CD4-positive, CD25-positive, alpha-beta regulatory T cell (primary cell): ENCODE results near the gene GTF3C2. TPM values are rescaled to one million over a fixed set of nuclear protein-coding genes. Genes with fewer than 3 reads are reported as not detected.

Experiments
- ATAC-seq, 2 donors: fragments of 150-1000 bp; cut with Tn5 transposase; one replicate each; pipeline ENCODE4 v1.10.0; 2021; ENCODE audit warnings: low read depth in 2 of 2, moderate number of reproducible peaks in 2 of 2, moderate library complexity in 1 of 2
- DNase-seq, 3 donors: peaks; one replicate each; pipeline versions ENCODE4 v3.0.0 to v3.0.0-alpha.2; 2012 to 2022; ENCODE audit warnings: mixed read lengths in 1 of 3
- H3K27ac ChIP-seq: one replicate; pipeline ENCODE4 v1.7.0; 2013; ENCODE audit warnings: mild to moderate bottlenecking, low read length; ENCODE audit not compliant: insufficient read depth, poor library complexity, severe bottlenecking
- H3K27me3 ChIP-seq: one replicate; pipeline ENCODE4 v1.7.0; 2013; ENCODE audit warnings: low read length; ENCODE audit not compliant: control insufficient read depth, insufficient read depth
- H3K36me3 ChIP-seq: one replicate; pipeline ENCODE4 v1.7.0; 2013; ENCODE audit warnings: mild to moderate bottlenecking, low read length, moderate library complexity; ENCODE audit not compliant: control insufficient read depth, insufficient read depth
- H3K4me1 ChIP-seq: 2 replicates; pipeline ENCODE4 v1.7.0; 2013; ENCODE audit warnings: mild to moderate bottlenecking, low read length; ENCODE audit not compliant: insufficient read depth, control insufficient read depth, poor library complexity, severe bottlenecking
- H3K4me3 ChIP-seq: one replicate; pipeline ENCODE4 v1.7.0; 2013; ENCODE audit warnings: low read depth, mild to moderate bottlenecking, low read length, moderate library complexity
- H3K9me3 ChIP-seq, 2 experiments: 1 replicate in 1 of 2; 2 replicates in 1 of 2; pipeline ENCODE4 v1.7.0; 2013; ENCODE audit warnings: low read length in 2 of 2, mild to moderate bottlenecking in 1 of 2, moderate library complexity in 1 of 2; ENCODE audit not compliant: control insufficient read depth in 2 of 2
- H3K27ac Mint-ChIP-seq, 3 donors: one replicate each; pipeline ENCODE4 v1.8.0; 2020 to 2022; ENCODE audit warnings: mild to moderate bottlenecking in 3 of 3, mixed read lengths in 3 of 3, moderate library complexity in 2 of 3
- H3K27me3 Mint-ChIP-seq: one replicate; pipeline ENCODE4 v1.8.0; 2022; ENCODE audit warnings: mild to moderate bottlenecking, mixed read lengths
- H3K36me3 Mint-ChIP-seq: one replicate; pipeline ENCODE4 v1.8.0; 2020; ENCODE audit warnings: mixed read lengths
- H3K4me1 Mint-ChIP-seq, 4 donors: one replicate each; pipeline ENCODE4 v1.8.0; 2020 to 2022; ENCODE audit warnings: mixed read lengths in 4 of 4, mild to moderate bottlenecking in 1 of 4
- H3K4me3 Mint-ChIP-seq, 4 donors: one replicate each; pipeline ENCODE4 v1.8.0; 2020 to 2022; ENCODE audit warnings: mild to moderate bottlenecking in 4 of 4, mixed read lengths in 4 of 4, moderate library complexity in 3 of 4
- H3K9me3 Mint-ChIP-seq, 7 donors: one replicate each; pipeline ENCODE4 v1.8.0; 2020 to 2022; ENCODE audit warnings: mixed read lengths in 7 of 7, mild to moderate bottlenecking in 3 of 7, moderate library complexity in 2 of 7
- polyA plus RNA-seq, 4 donors: library from polyadenylated mRNA; unstranded; fragments of 300-500 nt; fragmentation: Illumina TruSeq; gene quantifications; one replicate each; pipeline ENCODE4 v1.2.3, GENCODE V29; 2021
- total RNA-seq: library from RNA; stranded (reverse); gene quantifications from one replicate; pipeline ENCODE4 v1.2.3, GENCODE V29; 2022

Gene GTF3C2
- total and polyA plus RNA-seq, 5 donors from 2014 or later, result 27.5 to 52.8 (median 35.6) TPM

- ATAC-seq, result peak; percentile 94
- no peaks in the 10 kb centered on the region for H3K27me3 ChIP-seq
- peak; percentile 99 for DNase-seq
- H3K9me3 ChIP-seq, result no peaks in the 10 kb centered on the region
- Mint-ChIP-seq H3K4me1 (peaks cover 3 to 58% (median 41%) of the 10 kb centered on the region in 4 donors), H3K36me3 (peaks cover 28% of the 10 kb centered on the region), H3K9me3 (no peaks in the 10 kb centered on the region), H3K27ac (peak within 1 kb of the TSS; percentile 94 to 99 (median 98)), H3K27me3 (no peaks in the 10 kb centered on the region), H3K4me3 (peak within 1 kb of the TSS; percentile 91 to 100 (median 100))
- H3K4me1 ChIP-seq, result peaks cover 31% of the 10 kb centered on the region
- peak within 1 kb of the TSS; percentile 87 for H3K4me3 ChIP-seq
- H3K27ac ChIP-seq, result peak within 1 kb of the TSS; percentile 88
- H3K36me3 ChIP-seq, result peaks cover 49% of the 10 kb centered on the region
Measured at GRCh38 chr2:27370026-27370815, 13.7 kb upstream of the GTF3C2 start, which contains the start of the genes EIF2B4 and SNX17. EIF2B4 (minus strand) TSS chr2:27370338; CDS start chr2:27370314, 24 bp downstream. SNX17 (plus strand) TSS chr2:27370616; CDS start chr2:27370744, 128 bp downstream.

DNA sequence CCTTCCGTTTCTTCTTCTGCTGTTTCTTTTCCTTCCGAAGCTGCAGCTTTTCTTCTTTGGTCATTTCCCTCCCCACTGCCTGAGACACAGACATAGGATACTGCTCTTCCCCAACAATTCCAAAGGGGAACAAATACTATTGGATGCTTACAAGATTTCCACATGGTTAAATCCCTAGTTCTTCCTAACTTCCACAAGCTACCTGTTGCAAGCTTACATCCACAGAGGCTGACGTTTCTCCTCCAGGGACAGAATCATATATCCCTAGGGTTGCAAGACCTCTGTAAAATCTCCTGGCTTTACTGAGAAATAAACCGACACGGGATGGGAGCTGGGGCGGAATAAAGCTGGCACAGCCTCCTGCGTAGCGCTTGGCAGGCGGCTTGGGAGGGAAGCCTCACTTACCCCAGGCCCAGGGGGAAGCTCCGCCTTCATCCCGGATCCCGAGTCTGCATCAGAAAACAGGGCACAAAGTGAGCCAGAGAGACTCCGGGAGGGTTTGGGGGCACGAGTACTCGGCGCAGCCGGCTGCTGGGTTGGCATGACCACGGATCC is 13.0 kb upstream of the GTF3C2 start:
- H3K27ac Mint-ChIP-seq, result peak overlapping the region; percentile 93 to 95 (median 94)
- H3K9me3 Mint-ChIP-seq, result no peaks in the 10 kb centered on the region
- peaks cover 24% of the 10 kb centered on the region for H3K36me3 Mint-ChIP-seq
- peaks cover 3 to 55% (median 38%) of the 10 kb centered on the region in 4 donors for H3K4me1 Mint-ChIP-seq
- H3K27me3 ChIP-seq, result no peaks in the 10 kb centered on the region
- H3K4me1 ChIP-seq, result peaks cover 31% of the 10 kb centered on the region
- peaks cover 46% of the 10 kb centered on the region for H3K36me3 ChIP-seq
- peak overlapping the region; percentile 88 for H3K27ac ChIP-seq
- no peaks in the 10 kb centered on the region for H3K9me3 ChIP-seq
- DNase-seq (no peak), ATAC-seq (no peak)
- peak overlapping the region; percentile 87 for H3K4me3 ChIP-seq
- H3K4me3 Mint-ChIP-seq, result peak overlapping the region; percentile 91 to 100 (median 99)
- no peaks in the 10 kb centered on the region for H3K27me3 Mint-ChIP-seq

DNA sequence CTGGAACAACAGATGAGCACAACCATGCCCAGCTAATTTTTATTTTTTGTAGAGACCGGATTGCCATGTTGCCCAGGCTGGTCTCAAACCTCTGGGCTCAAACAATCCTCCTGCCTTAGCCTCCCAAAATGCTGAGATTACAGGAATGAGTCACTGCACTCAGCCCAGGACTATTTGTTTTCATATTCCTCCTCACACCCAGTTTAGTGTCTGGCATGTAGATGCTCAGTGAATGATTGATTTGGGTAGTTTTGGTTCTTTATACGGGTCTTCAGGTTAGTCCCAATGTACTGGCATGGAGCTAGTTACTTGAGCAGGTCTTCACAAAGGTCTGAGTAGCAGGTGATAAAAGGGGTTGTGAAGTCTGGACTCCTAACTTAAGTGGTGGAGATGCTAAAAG is 7.4 kb upstream of the GTF3C2 start:
- Histone ChIP-seq H3K36me3 (peaks cover 37% of the 10 kb centered on the region), H3K4me1 (peaks cover 2% of the 10 kb centered on the region), H3K9me3 (no peaks in the 10 kb centered on the region), H3K27ac (no peak overlapping the region), H3K4me3 (no peak overlapping the region), H3K27me3 (no peaks in the 10 kb centered on the region)
- peaks cover 0 to 14% (median 8%) of the 10 kb centered on the region in 4 donors for H3K4me1 Mint-ChIP-seq
- H3K9me3 Mint-ChIP-seq, result peaks cover 0 to 2% (median 0%) of the 10 kb centered on the region in 7 donors
- no peak for DNase-seq
- H3K4me3 Mint-ChIP-seq, result peak overlapping the region in 1 of 4 donors; percentile 69
- peak overlapping the region in 1 of 3 donors; percentile 23 for H3K27ac Mint-ChIP-seq
- H3K27me3 Mint-ChIP-seq, result no peaks in the 10 kb centered on the region
- peaks cover 20% of the 10 kb centered on the region for H3K36me3 Mint-ChIP-seq
- no peak for ATAC-seq

- Mint-ChIP-seq H3K4me3 (peak overlapping the region in 1 of 4 donors; percentile 68), H3K4me1 (peaks cover 4 to 16% (median 10%) of the 10 kb centered on the region in 4 donors), H3K27me3 (no peaks in the 10 kb centered on the region), H3K36me3 (peaks cover 20% of the 10 kb centered on the region), H3K27ac (no peak overlapping the region), H3K9me3 (peaks cover 0 to 2% (median 0%) of the 10 kb centered on the region in 7 donors)
- no peak for ATAC-seq
- H3K27ac ChIP-seq, result no peak overlapping the region
- no peak for DNase-seq
- H3K27me3 ChIP-seq, result no peaks in the 10 kb centered on the region
- H3K9me3 ChIP-seq, result no peaks in the 10 kb centered on the region
- no peak overlapping the region for H3K4me3 ChIP-seq
- peaks cover 34% of the 10 kb centered on the region for H3K36me3 ChIP-seq
- peaks cover 3% of the 10 kb centered on the region for H3K4me1 ChIP-seq
Measured at GRCh38 chr2:27362678-27363420, 6.3 kb upstream of the GTF3C2 start.

GRCh38 chr2:27356056-27356381 is 545 bp downstream of the GTF3C2 start:
- Mint-ChIP-seq H3K4me3 (peak overlapping the region; percentile 95 to 100 (median 99)), H3K9me3 (no peaks in the 10 kb centered on the region), H3K4me1 (peaks cover 23 to 68% (median 50%) of the 10 kb centered on the region in 4 donors), H3K27me3 (peaks cover 7% of the 10 kb centered on the region), H3K36me3 (peaks cover 7% of the 10 kb centered on the region), H3K27ac (peak overlapping the region; percentile 100)
- Histone ChIP-seq H3K27me3 (no peaks in the 10 kb centered on the region), H3K4me1 (peaks cover 54% of the 10 kb centered on the region), H3K36me3 (no peaks in the 10 kb centered on the region), H3K9me3 (no peaks in the 10 kb centered on the region), H3K4me3 (peak overlapping the region; percentile 96), H3K27ac (peak overlapping the region; percentile 92)
- DNase-seq, result peak in 1 of 3 donors; percentile 45
- ATAC-seq, result peak; percentile 2 to 10

DNA sequence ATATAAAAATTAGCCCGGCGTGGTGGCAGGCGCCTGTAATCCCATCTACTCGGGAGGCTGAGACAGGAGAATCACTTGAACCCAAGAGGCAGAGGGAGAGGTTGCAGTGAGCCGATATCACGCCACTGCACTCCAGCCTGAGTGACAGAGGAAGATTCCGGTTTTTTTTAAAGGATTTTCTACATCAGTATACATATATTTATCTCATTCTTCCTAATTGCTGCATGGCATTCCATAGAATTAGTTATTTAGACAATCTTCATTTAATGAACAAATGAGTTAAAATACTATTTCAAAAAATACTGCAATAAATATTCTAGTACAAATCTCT is 2.0 kb downstream of the GTF3C2 start:
- no peak overlapping the region for H3K27ac Mint-ChIP-seq
- ATAC-seq (no peak), DNase-seq (no peak)
- H3K9me3 Mint-ChIP-seq, result no peaks in the 10 kb centered on the region
- H3K27me3 Mint-ChIP-seq, result peaks cover 7% of the 10 kb centered on the region
- Histone ChIP-seq H3K36me3 (peaks cover 3% of the 10 kb centered on the region), H3K4me1 (peaks cover 54% of the 10 kb centered on the region), H3K27me3 (no peaks in the 10 kb centered on the region), H3K27ac (no peak overlapping the region), H3K9me3 (no peaks in the 10 kb centered on the region), H3K4me3 (no peak overlapping the region)
- peaks cover 12% of the 10 kb centered on the region for H3K36me3 Mint-ChIP-seq
- H3K4me1 Mint-ChIP-seq, result peaks cover 23 to 77% (median 55%) of the 10 kb centered on the region in 4 donors
- H3K4me3 Mint-ChIP-seq, result peak overlapping the region; percentile 95 to 100 (median 99)

- peaks cover 54% of the 10 kb centered on the region for H3K4me1 ChIP-seq
- no peak overlapping the region for H3K4me3 ChIP-seq
- peaks cover 16% of the 10 kb centered on the region for H3K36me3 Mint-ChIP-seq
- H3K9me3 ChIP-seq, result no peaks in the 10 kb centered on the region
- peaks cover 23 to 79% (median 56%) of the 10 kb centered on the region in 4 donors for H3K4me1 Mint-ChIP-seq
- H3K27me3 Mint-ChIP-seq, result peaks cover 7% of the 10 kb centered on the region
- H3K27me3 ChIP-seq, result no peaks in the 10 kb centered on the region
- no peak for DNase-seq
- no peak overlapping the region for H3K27ac ChIP-seq
- ATAC-seq, result no peak
- no peaks in the 10 kb centered on the region for H3K9me3 Mint-ChIP-seq
- H3K4me3 Mint-ChIP-seq, result peak overlapping the region; percentile 68 to 100 (median 92)
- peaks cover 3% of the 10 kb centered on the region for H3K36me3 ChIP-seq
- peak overlapping the region in 1 of 3 donors; percentile 66 for H3K27ac Mint-ChIP-seq
Measured at GRCh38 chr2:27353762-27354596, 2.6 kb downstream of the GTF3C2 start.
